Colonic mucosa (tissue), 4 donors: ENCODE measurements around the gene KMT2E. TPM values are rescaled to one million over a fixed set of nuclear protein-coding genes. Genes with fewer than 3 reads are reported as not detected.
A peak's percentile ranks its signal among the peaks of the same experiment; 100 is the strongest.

Experiments used
- DNase-seq: peaks from one replicate; pipeline ENCODE4 v3.0.0-alpha.2; 2020
- H3K27ac ChIP-seq: fragments of 200-600 bp; one replicate; pipeline ENCODE4 v1.8.0; 2021
- H3K27me3 ChIP-seq: fragments of 200-600 bp; one replicate; pipeline ENCODE4 v1.8.0; 2021
- H3K36me3 ChIP-seq: fragments of 200-600 bp; one replicate; pipeline ENCODE4 v1.8.0; 2021
- H3K4me1 ChIP-seq: fragments of 200-600 bp; one replicate; pipeline ENCODE4 v1.8.0; 2021; ENCODE audit warnings: mild to moderate bottlenecking
- H3K4me3 ChIP-seq: fragments of 200-600 bp; one replicate; pipeline ENCODE4 v1.8.0; 2021
- H3K9ac ChIP-seq, 2 donors: one replicate each; pipeline ENCODE4 v1.7.0; 2013; ENCODE audit warnings: control low read depth in 2 of 2, low read depth in 2 of 2, low read length in 2 of 2
- H3K9me3 ChIP-seq: fragments of 200-600 bp; one replicate; pipeline ENCODE4 v1.8.0; 2021
- CTCF ChIP-seq: fragments of 200-600 bp; IDR thresholded peaks from one replicate; pipeline ENCODE4 v1.8.0; 2022; ENCODE audit warnings: antibody characterized with exemption, mild to moderate bottlenecking
- intact Hi-C: fragments of 100-400 bp; cut with DNase I; formaldehyde crosslinking; loops from one replicate; pipeline ENCODE4 v1.14.1; 2022
- total RNA-seq, 2 donors: library from RNA; stranded (reverse); fragmentation: NEBNext Ultra II Directional in 1 of 2; extraction: Animal tissue kit (Norgen Biotek cat#: 25700) in 1 of 2; gene quantifications; one replicate each; pipeline ENCODE4 v1.2.1, GENCODE V29; 2021
- donor health status: healthy.
- donor health status: DM: no; HTN: no; CAD: no.
- donor health status: DM: no; HTN: no; CAD: no.

KMT2E gene
- total RNA-seq, 2 donors from 2014 or later = 78.6 to 116 TPM

- H3K9ac ChIP-seq = peak overlapping the region; percentile 87 to 100
- DNase-seq = peak; percentile 83
- H3K4me3 ChIP-seq = peak overlapping the region; percentile 62
- no peaks in the 10 kb centered on the region for H3K27me3 ChIP-seq
- H3K36me3 ChIP-seq = no peaks in the 10 kb centered on the region
- H3K27ac ChIP-seq = peak overlapping the region; percentile 99
- H3K4me1 ChIP-seq = peaks cover 11% of the 10 kb centered on the region
- no peak for TF ChIP-seq CTCF
- intact Hi-C loops = loop anchor here (2.0 to 10.0 kb wide), 2 partner anchors 32 to 70 kb away; no protein-coding TSS in a partner anchor
- no peaks in the 10 kb centered on the region for H3K9me3 ChIP-seq
Observed at GRCh38 chr7:105014693-105015389, 836 bp downstream of the KMT2E start.

GRCh38 chr7:105015390-105015965 lies 1.5 kb downstream of the KMT2E start:
- peak overlapping the region; percentile 99 for H3K27ac ChIP-seq
- H3K4me1 ChIP-seq = peaks cover 11% of the 10 kb centered on the region
- peak overlapping the region; percentile 62 for H3K4me3 ChIP-seq
- H3K9me3 ChIP-seq = no peaks in the 10 kb centered on the region
- H3K36me3 ChIP-seq = no peaks in the 10 kb centered on the region
- H3K27me3 ChIP-seq = no peaks in the 10 kb centered on the region
- intact Hi-C loops = loop anchor here (2.0 to 10.0 kb wide), 2 partner anchors 33 to 71 kb away; no protein-coding TSS in a partner anchor
- peak overlapping the region; percentile 87 to 100 for H3K9ac ChIP-seq
- no peak for TF ChIP-seq CTCF
- peak; percentile 72 for DNase-seq

- Histone ChIP-seq H3K4me3 (peak overlapping the region; percentile 62), H3K9ac (peak overlapping the region; percentile 19 to 87), H3K9me3 (no peaks in the 10 kb centered on the region), H3K27me3 (no peaks in the 10 kb centered on the region), H3K4me1 (peaks cover 11% of the 10 kb centered on the region), H3K36me3 (no peaks in the 10 kb centered on the region), H3K27ac (peak overlapping the region; percentile 99)
- intact Hi-C loops = loop anchor here (10.0 kb wide), 1 partner anchor 71 kb away; no protein-coding TSS in a partner anchor
- no peak for DNase-seq
- TF ChIP-seq CTCF = no peak
Observed at GRCh38 chr7:105016068-105016708, 2.2 kb downstream of the KMT2E start.

GRCh38 chr7:105016709-105017656 lies 3.0 kb downstream of the KMT2E start:
- Histone ChIP-seq H3K4me1 (peaks cover 11% of the 10 kb centered on the region), H3K36me3 (no peaks in the 10 kb centered on the region), H3K9me3 (no peaks in the 10 kb centered on the region), H3K27me3 (no peaks in the 10 kb centered on the region), H3K9ac (peak overlapping the region; percentile 0 to 87), H3K4me3 (peak overlapping the region; percentile 62), H3K27ac (peak overlapping the region; percentile 99)
- no peak for DNase-seq
- intact Hi-C loops = loop anchor here (10.0 kb wide), 1 partner anchor 72 kb away; no protein-coding TSS in a partner anchor
- TF ChIP-seq CTCF = no peak
